HG02943 (cell line): ENCODE data around the gene MC2R.
A peak's percentile ranks its signal among the peaks of the same experiment; 100 is the strongest.
"Not testable (repeated sequence)": the region's sequence is repeated elsewhere in the genome, so short reads cannot be mapped to it uniquely, and the experiment has no call there.

Experiments used
- ATAC-seq: cut with Tn5 transposase; IDR thresholded peaks from one replicate; pipeline ENCODE4 v1.9.1; 2021; ENCODE audit warnings: mild to moderate bottlenecking, low read depth, moderate library complexity; ENCODE audit not compliant: unreplicated experiment

MC2R gene

DNA sequence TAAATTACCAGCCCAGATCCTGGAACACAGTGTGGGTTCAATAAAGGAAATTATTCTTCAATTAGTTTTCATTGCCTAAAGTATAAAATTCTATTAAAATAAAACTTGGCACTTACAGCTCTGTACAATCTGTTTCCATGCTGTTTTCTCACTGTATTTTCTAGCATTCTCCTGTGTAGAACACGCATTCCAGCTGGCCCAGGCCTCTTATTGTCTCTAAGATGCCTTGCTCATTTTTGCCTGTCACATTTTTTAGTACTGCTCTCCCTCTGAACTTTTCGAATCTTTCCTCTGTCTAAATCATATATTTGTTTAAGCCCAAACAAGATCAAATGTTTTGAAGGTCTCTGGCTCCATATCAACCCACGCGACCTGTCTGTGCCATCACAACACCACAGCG lies 20.8 kb downstream of the MC2R start:
- ATAC-seq, result no peak

DNA sequence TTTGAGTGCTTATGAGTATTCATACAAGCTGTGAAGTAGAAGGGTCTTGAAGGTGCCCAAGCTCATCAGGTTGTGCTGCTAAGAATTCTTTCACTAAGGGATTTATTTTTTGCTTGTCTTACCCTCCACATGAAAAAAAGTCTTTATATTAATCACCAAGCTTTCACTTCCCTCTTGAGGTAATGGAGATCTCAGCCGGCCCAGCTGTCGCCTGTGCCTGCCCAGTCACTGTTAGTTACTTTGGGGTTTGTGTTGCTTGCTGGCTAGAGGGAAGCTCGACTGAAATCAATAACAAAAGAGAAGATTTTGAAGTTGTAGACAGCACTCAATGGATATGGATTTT lies 21.9 kb downstream of the MC2R start:
- ATAC-seq, result peak; percentile 98

DNA sequence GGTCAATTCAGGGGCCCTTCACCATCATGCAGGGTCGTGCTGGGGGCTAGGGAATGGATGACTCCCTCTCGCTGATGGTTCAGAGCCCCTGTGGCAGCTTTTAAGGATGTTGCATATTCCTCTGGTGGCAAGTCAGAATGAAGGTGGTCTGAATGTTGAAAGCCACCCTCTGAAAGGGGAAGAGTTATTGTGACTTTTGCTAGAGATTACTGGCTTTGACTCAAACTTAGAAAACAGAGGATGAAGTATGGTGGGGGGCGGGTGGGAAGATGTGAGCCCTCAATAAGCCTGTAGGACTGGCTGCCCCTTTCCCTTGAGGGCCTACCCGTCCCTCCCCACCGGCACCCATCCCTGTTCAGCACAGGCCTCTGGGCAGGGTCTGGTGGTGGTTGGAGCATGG lies 23.2 kb downstream of the MC2R start:
- no peak for ATAC-seq

DNA sequence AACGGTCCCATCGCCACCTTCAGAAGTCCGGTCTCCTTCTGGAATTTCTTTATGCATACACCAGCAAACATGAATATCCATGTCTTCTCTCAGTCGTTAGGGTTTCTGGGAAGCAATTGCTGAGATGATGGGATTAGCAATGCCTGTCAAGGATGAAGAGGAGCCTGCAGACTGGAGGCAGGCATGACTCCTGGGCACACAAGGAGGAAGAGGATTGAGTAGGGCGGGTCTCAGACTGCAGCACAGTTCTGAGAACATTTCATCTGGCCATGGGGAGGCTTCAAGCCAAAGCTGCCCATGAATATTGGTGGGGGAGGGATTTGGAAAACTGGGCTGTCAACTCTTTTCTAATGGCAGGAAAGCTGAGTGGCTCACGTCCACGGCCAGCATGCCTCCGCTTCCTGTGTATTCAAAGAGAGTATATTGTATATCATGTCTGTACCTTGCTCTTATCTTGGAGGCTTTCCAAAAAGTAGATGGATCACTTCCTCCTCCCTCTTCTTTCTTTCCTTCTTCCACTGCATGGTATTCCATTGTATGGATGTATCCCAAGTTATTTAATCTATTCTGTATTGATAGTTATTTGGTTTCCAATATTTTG lies 24.5 kb downstream of the MC2R start:
- no peak for ATAC-seq

DNA sequence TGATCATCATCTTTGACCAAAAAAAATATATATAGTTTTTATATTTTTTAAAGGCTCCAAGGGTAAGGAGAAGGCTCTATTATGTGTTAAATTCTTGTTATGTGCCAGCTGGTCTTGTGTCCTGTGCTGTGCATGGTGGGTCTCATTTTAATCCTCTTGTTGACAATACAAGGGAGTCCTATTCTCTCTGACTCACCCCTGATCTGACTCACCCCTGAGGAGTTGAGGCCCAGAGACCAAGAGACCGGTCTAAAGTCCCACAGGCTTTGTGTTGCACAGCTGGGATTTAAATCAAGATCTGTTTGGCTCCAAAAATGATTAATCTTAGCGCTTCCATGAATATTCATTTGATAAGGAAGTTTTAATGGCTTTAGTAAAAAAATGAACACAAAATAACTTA lies 25.7 kb downstream of the MC2R start:
- ATAC-seq, result no peak

DNA sequence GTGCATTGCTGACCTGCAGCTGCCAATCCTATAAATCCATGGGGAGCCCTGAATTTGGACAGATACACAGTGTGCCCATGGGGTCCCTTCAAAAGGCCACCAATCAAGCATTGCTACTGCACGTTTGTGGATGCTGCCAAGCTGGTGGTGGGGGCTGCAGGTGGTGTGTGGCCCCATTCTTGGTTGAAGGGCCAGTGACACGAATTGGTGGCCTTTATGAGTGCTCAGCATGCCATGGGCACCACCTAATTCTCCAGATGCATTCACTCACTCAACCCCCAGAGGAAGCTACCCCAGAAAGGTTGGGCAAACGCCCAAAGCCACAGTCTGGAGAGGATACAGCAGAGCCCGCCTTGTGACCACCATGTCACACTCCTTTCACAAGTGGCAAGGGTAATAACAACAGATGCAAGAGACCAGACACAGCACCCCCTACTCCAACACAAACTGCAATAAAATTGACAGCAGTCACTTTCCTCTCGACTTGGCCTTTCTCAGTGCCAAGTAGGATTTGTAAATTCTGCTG lies 27.1 kb downstream of the MC2R start:
- no peak for ATAC-seq

DNA sequence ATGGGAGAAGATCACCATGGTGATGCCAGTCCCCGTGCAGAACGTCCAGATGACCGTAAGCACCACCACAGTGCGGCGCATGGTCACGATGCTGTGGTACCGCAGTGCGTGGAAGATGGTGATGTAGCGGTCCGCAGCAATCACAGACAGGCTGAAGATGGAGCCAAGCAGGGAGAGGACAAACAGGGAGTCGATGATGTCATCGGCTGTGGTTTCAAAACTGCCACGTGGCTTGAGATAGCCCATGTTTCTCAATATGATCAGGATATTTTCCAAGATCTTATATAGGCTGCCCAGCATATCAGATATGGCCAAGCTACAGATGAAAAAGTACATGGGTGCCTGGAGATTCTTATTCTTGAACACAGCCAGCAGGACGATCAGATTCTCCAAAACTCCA lies 30.3 kb downstream of the MC2R start:
- no peak for ATAC-seq

DNA sequence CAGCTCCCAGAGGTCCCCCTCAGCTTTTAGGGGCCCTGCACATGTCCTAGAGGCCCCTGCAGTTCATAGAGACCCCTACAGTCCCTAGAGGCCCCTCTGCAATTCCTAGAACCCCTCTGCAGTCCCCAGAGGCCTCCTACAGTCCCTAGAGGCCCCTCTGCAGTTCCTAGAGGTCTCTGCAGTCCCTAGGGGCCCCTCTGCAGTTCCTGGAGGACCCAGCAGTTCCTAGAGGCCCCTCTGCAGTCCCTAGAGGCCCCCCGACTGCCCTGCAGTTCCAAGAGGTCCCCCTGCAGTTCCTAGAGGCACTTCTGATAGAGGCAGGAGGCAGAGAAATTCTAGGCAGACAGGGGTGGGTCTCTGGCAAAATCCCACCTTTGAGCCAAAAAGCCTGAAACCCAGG lies 35.4 kb downstream of the MC2R start:
- ATAC-seq, result no peak

DNA sequence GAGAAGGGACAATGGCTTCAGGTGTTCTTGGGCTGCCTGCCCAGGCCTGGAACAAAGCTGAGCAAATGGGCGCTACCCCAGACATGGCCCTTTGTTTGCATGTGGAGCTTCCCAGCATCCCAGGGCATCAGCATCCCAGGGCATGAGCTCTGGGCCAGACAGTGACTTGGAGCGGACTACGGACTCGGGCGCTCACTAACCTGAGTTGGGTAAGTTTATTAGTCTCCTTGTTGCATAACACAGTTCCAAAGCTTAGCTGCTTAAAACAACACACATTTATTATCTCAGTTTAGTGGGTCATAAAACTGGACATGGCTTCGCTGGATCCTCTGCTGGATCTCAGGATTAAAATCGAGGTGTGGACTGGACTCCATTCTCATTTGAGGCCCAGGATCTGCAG lies 35.8 kb downstream of the MC2R start:
- no peak for ATAC-seq

DNA sequence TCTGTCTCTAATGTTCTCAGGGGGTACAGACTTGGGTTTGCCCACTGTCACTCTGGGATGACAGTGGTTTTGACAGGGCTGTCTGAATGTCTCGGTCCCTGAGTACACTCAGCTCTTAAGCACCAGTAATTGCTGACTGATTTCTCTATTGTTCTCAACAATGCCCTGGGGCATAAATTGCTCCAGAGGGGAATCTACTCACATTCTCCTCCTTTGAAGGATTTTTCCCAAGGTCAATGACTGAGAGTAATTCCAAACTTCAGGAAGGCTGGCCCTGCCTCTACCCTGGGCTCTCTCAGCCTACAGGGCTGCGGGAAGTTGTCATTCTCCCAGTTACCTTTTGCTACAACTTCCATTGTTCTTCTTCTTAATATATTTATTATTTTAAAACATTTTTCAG lies 36.5 kb downstream of the MC2R start:
- no peak for ATAC-seq

DNA sequence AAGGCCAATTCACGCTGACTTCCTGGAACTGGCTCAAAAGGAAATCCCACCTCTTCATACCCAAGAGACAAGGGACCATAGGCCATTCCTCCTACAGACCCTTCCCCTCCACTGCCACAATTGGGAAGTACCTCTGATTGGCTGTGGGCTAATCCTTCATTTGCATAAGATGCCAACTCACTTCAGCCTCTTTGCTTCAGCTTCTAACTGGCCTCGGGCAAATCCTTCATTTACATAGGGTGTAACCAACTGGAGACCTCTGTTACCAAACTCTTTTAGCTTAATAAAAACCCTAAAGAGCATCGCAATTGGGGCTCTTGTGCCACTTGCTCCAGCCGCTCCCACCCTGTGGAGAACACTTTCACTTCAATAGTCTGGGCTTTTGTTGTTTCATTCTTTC lies 38.2 kb downstream of the MC2R start:
- no peak for ATAC-seq

DNA sequence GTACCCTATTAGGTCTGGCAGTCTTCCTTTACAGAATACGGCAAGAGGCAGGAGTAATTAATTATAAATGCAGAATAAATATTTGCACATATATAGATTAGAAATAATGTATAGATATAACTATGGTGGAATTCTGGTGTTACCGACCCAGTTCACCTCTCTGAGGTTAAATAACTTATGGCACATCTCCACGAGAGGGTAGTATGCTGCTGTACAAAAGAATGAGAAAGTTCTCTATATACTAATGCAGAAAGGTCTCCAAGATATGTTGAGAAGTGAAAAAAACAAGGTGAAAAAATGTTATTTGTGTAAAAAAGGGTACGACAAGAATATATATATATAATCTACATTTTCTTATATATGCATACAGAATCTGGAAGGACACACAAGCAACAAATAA lies 40.8 kb downstream of the MC2R start:
- ATAC-seq, result no peak

DNA sequence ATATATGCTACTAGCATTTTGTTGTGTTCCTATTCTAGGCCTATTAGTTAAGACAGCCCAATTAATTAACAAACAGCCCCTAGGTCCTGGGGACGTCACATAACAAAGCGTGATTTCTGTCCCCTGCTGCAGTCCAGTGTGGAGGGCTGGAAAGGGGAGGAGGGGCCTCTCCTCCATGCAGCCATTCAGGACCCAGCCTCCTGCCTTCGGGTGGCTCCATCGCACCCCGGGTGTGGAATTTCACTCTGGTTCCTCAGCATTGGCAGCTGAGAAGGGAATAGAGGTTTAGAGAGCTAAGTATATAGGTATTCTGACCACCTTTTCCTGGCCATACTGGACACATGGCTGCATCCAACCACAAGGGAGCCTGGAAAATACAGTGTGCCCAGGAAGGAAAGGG lies 42.4 kb downstream of the MC2R start:
- no peak for ATAC-seq

DNA sequence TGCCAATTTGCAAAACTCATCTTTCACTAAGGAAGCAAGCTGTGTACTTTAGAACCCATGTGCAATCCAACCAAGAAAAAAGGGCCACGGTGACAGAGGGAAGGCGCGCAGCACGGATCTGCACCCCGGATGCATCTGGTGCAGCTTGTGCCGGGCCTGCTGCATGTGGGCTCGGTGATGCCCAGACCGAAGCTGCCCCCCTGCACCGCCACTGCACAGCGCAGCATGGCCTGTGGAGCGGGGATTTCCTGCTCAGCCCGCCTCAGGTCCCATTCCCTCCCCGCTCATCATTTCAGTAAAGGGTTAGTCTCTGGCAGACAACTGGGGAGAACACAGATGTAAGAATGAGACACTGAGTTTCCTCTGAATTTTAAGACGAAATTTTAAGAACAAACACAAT lies 43.0 kb downstream of the MC2R start:
- no peak for ATAC-seq

DNA sequence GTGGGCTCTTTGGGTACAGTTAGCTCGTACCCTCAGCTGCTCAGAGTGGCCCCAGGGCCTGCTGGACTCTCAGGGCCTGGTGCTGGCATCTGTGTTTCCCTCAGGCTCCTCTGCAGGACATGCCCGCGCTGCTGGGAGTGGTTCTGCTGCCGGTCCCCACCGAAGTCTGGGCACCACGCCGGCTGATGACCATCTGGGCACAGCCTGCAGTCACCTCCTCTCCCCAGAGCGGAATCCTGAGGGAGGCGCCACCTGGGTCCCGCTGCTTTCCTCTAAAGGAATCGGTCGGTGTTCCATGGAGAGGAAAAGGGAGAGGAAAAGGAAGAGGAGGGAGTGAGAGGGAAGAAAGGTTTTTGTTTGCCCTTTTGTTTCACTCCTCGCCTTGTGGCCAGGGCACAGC lies 43.6 kb downstream of the MC2R start:
- ATAC-seq, result no peak

DNA sequence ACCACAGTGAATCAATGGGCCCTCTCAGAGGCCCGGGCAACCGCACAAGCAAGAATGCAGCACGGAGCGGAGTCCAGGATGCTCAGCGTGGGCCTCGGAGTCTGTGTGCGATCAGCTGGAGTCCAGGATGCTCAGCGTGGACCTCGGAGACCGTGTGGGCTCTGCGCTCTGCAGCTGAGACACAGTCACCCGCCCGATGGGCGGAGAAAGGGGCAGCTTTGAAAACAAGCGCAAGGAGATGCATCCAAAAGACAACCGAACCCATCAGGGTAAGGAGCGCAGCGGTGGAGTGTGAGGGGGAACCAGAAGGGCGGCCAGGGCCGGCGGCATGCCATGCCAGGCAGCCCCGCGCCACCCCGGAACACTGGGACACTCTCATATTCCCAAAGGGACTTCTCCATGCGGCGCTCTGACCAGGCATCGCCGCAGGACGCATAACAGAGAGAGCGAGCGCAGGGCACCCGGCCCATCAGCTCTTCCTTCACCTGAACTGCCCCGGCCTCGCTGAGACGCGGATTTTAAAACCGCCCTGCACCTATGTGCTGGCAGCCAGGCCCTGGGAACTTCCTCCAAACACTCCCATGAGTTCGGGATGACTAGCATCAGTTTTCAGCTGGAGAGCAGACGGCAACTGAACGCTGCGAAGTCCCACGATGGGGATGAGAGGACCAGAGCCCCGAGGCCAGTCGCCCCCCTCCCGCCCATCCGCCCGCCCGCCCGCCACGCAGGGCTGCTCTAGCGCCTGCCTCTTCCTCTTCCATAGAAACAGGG lies 46.6 kb downstream of the MC2R start:
- no peak for ATAC-seq

DNA sequence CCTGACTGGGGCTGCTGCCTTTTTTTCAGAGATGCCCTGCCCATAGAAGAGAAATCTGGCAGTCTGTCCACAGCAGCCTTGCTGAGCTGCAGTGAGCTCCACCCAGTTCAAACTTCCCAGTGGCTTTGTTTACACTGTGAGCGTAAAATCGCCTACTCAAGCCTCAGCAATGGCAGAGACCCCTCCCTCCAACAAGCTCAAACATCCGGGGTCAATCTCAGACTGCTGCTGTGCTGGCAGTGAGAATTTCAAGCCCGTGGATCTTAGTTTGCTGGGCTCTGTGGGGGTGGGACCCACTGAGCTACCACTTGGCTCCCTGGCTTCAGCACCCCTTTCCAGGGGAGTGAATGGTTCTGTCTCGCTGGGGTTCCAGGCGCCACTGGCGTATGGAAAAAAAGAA lies 52.4 kb downstream of the MC2R start:
- not testable (repeated sequence) for ATAC-seq

DNA sequence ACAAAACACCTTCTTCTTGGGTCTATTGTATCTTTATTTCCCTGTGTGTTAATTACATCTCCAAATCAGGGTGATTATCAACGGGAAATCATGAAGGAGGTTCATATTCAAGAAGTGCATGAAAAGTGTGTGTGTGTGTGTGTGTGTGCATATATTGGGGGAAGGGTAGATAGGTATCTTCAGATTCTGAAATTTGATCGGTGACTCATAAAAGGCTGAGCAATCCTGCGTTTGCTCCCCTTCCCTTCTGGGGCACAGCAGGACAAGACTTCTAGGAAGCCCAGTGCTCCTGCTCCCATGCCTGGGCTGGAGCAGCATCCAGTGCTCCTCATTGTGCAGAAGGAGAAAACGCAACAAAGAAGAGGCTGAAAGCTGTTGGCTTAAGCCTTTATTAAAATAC lies 65.5 kb downstream of the MC2R start:
- ATAC-seq, result no peak

DNA sequence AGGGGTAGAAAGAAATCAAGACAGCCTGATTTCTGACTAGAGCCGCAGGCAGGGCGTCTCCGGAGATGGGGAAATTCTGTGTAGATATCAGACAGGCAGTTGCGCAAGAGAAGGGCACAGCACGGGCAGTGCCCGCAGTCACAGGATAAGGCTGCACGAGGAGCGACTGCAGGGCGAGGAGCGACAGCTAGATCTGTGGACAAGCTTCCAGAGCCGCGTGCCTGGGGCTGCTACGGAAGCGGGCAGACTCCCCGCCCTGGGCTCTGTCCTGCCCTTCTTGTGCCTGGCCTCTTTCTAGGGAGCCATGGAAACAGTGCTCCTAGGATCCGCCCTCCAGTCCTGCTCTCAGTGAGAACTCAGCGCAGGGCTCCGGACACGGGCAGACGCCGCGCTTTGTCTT lies 78.8 kb downstream of the MC2R start:
- ATAC-seq, result no peak

DNA sequence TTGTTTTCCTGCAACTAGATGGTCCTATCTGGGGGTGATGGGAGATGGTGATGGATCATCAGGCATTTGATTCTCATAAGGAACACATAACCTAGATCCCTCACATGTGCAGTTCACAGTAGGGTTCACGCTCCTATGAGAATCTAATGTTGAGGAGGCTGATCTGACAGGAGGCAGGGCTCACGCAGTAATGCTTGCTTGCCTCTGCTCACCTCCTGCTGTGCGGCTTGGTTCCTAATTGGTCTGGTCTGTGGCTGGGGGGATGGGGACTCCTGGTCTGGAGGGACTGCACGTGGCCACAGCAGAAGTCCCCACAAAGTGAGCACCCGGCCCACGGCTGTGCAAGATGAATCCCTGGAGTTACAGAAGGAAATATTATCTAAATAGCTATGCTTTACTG lies 80.1 kb downstream of the MC2R start:
- ATAC-seq, result no peak

DNA sequence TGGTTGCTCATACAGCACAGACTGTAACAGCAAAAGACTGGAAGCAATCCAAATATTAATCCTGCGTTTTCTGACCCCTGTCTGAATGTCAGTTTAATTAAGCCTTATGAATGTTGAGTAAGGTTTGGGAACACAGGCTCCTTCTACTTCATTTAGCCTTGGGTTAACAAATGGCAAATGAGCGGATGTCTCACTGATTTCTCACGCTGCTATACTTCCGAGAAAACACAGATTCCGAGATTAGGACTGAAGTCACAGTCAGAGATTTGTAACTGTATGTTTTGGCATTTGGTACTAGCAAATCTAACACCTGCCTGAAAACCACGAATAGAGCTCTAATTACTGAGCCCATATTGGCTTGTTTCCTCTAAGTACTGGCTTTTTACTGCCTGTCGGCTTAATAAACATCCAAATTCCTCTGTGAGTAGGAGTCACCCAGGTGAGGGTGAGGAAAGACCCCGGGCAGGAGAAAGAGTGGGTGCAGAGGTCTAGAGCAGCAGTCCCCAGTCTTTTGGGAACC lies 80.8 kb downstream of the MC2R start:
- ATAC-seq, result no peak
